Esophagus muscularis mucosa (tissue), 3 donors: ENCODE measurements around the gene TAS1R1.

Experiments
- CTCF ChIP-seq, 3 experiments: fragments of 200-600 bp in 2 of 3; fragments of 450-650 bp in 1 of 3; sonication (generic) in 2 of 3; IDR thresholded peaks; one replicate each; pipeline ENCODE4 v1.5.1; 2017 to 2019; ENCODE audit warnings: antibody characterized with exemption in 3 of 3, mild to moderate bottlenecking in 2 of 3, moderate library complexity in 1 of 3
- POLR2A ChIP-seq: fragments of 450-650 bp; IDR thresholded peaks from one replicate; pipeline ENCODE4 v1.6.1; 2017; ENCODE audit warnings: antibody characterized with exemption, moderate library complexity, mild to moderate bottlenecking, low read depth
- POLR2AphosphoS5 ChIP-seq, 2 donors: sonication (generic); formaldehyde crosslinking; IDR thresholded peaks; one replicate each; pipeline ENCODE4 v1.6.1; 2017; ENCODE audit warnings: antibody characterized with exemption in 2 of 2

- TF ChIP-seq CTCF (IDR thresholded peaks at IDR 0.05) (no peak), POLR2AphosphoS5 (IDR thresholded peaks at IDR 0.05) (no peak), POLR2A (no peak)
Measured at GRCh38 chr1:6536291-6536690, 18.8 kb upstream of the TAS1R1 start.
